IMR-90 (cell line): ENCODE data around the gene BAD. TPM values are rescaled to one million over a fixed set of nuclear protein-coding genes. Genes with fewer than 3 reads are reported as not detected.

Source experiments
- ATAC-seq: fragments of 200-7000 bp; cut with Tn5 transposase; 2 replicates; pipeline ENCODE4 v1.9.1; 2020; ENCODE audit warnings: low read depth, mild to moderate bottlenecking, moderate library complexity
- BruUV-seq: library from RNA; stranded (reverse); fragments of 400-500 nt; replicated peaks from 2 replicates; lab custom pipeline; 2021; lab: Mats Ljungman, UMichigan
- CTCF ChIA-PET: fragments of 300-600 bp; formaldehyde crosslinking; extraction: SDS; loops from one replicate; lab custom pipeline; 2021; ENCODE audit warnings: antibody characterized with exemption; lab: Yijun Ruan, JAX
- POLR2A ChIA-PET: fragments of 300-600 bp; sonication (Branson Sonifier 250); formaldehyde crosslinking; loops from one replicate; lab custom pipeline; 2022; ENCODE audit warnings: antibody characterized with exemption; ENCODE audit not compliant: unreplicated experiment; lab: Charles Lee
- DNase-seq: peaks from one replicate; pipeline ENCODE4 v3.0.0; 2013
- H2AFZ ChIP-seq: replicated peaks from 2 replicates; pipeline ENCODE3; 2013; ENCODE audit warnings: low read length, mild to moderate bottlenecking; ENCODE audit not compliant: poor library complexity
- H2AK5ac ChIP-seq: 2 replicates; pipeline ENCODE4 v1.6.1; 2013; ENCODE audit warnings: low read depth, low read length, inconsistent platforms
- H2AK9ac ChIP-seq: replicated peaks from 2 replicates; pipeline ENCODE3; 2013; ENCODE audit warnings: mild to moderate bottlenecking, low read depth, low read length, moderate library complexity; ENCODE audit not compliant: poor library complexity
- H2BK120ac ChIP-seq: 2 replicates; pipeline ENCODE4 v1.6.1; 2013; ENCODE audit warnings: low read depth, low read length, inconsistent platforms
- H2BK15ac ChIP-seq: 3 replicates; pipeline ENCODE4 v1.6.1; 2013; ENCODE audit warnings: low read depth, low read length, inconsistent platforms
- H2BK20ac ChIP-seq: 2 replicates; pipeline ENCODE4 v1.6.1; 2013; ENCODE audit warnings: low read depth, mild to moderate bottlenecking, inconsistent platforms, low read length, moderate library complexity
- H2BK5ac ChIP-seq: 2 replicates; pipeline ENCODE4 v1.6.1; 2013; ENCODE audit warnings: mild to moderate bottlenecking, low read depth, low read length, inconsistent platforms; ENCODE audit not compliant: poor library complexity, severe bottlenecking
- H3K14ac ChIP-seq: replicated peaks from 2 replicates; pipeline ENCODE4 v1.6.1; 2013; ENCODE audit warnings: low read depth, low read length, inconsistent platforms
- H3K18ac ChIP-seq: 2 replicates; pipeline ENCODE4 v1.6.1; 2013; ENCODE audit warnings: low read depth, low read length, control low read depth
- H3K23ac ChIP-seq: 2 replicates; pipeline ENCODE4 v1.6.1; 2013; ENCODE audit warnings: low read depth, low read length, inconsistent platforms
- H3K27ac ChIP-seq: 2 replicates; pipeline ENCODE4 v1.5.1; 2013; ENCODE audit warnings: mild to moderate bottlenecking, control low read depth, low read length; ENCODE audit not compliant: insufficient read depth
- H3K27me3 ChIP-seq: 2 replicates; pipeline ENCODE4 v1.6.1; 2013; ENCODE audit warnings: low read length; ENCODE audit not compliant: control insufficient read depth, insufficient read depth
- H3K36me3 ChIP-seq: 2 replicates; pipeline ENCODE4 v1.6.1; 2013; ENCODE audit warnings: low read length, mixed read lengths; ENCODE audit not compliant: control insufficient read depth, insufficient read depth
- H3K4ac ChIP-seq: 2 replicates; pipeline ENCODE4 v1.6.1; 2013; ENCODE audit warnings: low read depth, low read length, inconsistent platforms
- H3K4me1 ChIP-seq: 2 replicates; pipeline ENCODE4 v1.6.1; 2013; ENCODE audit warnings: low read length, mixed read lengths; ENCODE audit not compliant: control insufficient read depth, insufficient read depth
- H3K4me2 ChIP-seq: 2 replicates; pipeline ENCODE4 v1.6.1; 2013; ENCODE audit warnings: low read depth, mild to moderate bottlenecking, control low read depth, low read length, moderate library complexity
- H3K4me3 ChIP-seq: 2 replicates; pipeline ENCODE4 v1.5.1; 2013; ENCODE audit warnings: low read depth, mild to moderate bottlenecking, control low read depth, low read length, moderate library complexity; ENCODE audit not compliant: insufficient read depth
- H3K56ac ChIP-seq: 2 replicates; pipeline ENCODE4 v1.6.1; 2013; ENCODE audit warnings: low read length, inconsistent platforms; ENCODE audit not compliant: insufficient read depth; ENCODE audit errors: extremely low read depth
- H3K79me1 ChIP-seq, 2 experiments: 2 replicates each; pipeline ENCODE4 v1.6.1; 2013; ENCODE audit warnings: low read length in 2 of 2, inconsistent platforms in 1 of 2, low read depth in 1 of 2
- H3K9ac ChIP-seq: 2 replicates; pipeline ENCODE4 v1.6.1; 2013; ENCODE audit warnings: low read depth, low read length, control low read depth
- H3K9me1 ChIP-seq: 2 replicates; pipeline ENCODE4 v1.6.1; 2013; ENCODE audit warnings: low read length, inconsistent platforms; ENCODE audit not compliant: insufficient read depth
- H3K9me3 ChIP-seq: 2 replicates; pipeline ENCODE4 v1.6.1; 2013; ENCODE audit warnings: low read length; ENCODE audit not compliant: control insufficient read depth, insufficient read depth
- H4K20me1 ChIP-seq: 2 replicates; pipeline ENCODE4 v1.6.1; 2013; ENCODE audit warnings: low read length, inconsistent platforms; ENCODE audit not compliant: insufficient read depth
- H4K5ac ChIP-seq: 2 replicates; pipeline ENCODE4 v1.6.1; 2013; ENCODE audit warnings: mild to moderate bottlenecking, low read depth, low read length, control low read depth
- H4K8ac ChIP-seq, 2 experiments: 2 replicates each; pipeline ENCODE4 v1.6.1; 2013; ENCODE audit warnings: low read depth in 2 of 2, low read length in 2 of 2, control low read depth in 1 of 2, inconsistent platforms in 1 of 2
- H4K91ac ChIP-seq: 2 replicates; pipeline ENCODE4 v1.6.1; 2013; ENCODE audit warnings: low read depth, low read length, inconsistent platforms; ENCODE audit not compliant: insufficient read depth
- BHLHE40 ChIP-seq: fragments of 150-350 bp; IDR thresholded peaks from 2 replicates; pipeline ENCODE4 v1.6.1; 2016; ENCODE audit warnings: mild to moderate bottlenecking, low read depth, low read length
- CEBPB ChIP-seq: IDR thresholded peaks from 2 replicates; pipeline ENCODE4 v1.6.1; 2012; ENCODE audit warnings: low read depth, low read length, improper control_type of control experiment
- FOS ChIP-seq: fragments of 150-350 bp; IDR thresholded peaks from 2 replicates; pipeline ENCODE4 v1.6.1; 2016; ENCODE audit warnings: low read depth, low read length
- MAFK ChIP-seq: IDR thresholded peaks from 2 replicates; pipeline ENCODE4 v1.6.1; 2012; ENCODE audit warnings: low read depth, low read length, improper control_type of control experiment
- MAZ ChIP-seq: IDR thresholded peaks from 2 replicates; pipeline ENCODE4 v1.6.1; 2012; ENCODE audit warnings: low read depth, mild to moderate bottlenecking, low read length, improper control_type of control experiment, moderate library complexity, borderline replicate concordance
- RCOR1 ChIP-seq: IDR thresholded peaks from 2 replicates; pipeline ENCODE4 v1.6.1; 2012; ENCODE audit warnings: mild to moderate bottlenecking, low read length, improper control_type of control experiment; ENCODE audit not compliant: insufficient replicate concordance
- SMC3 ChIP-seq: fragments of 150-350 bp; IDR thresholded peaks from 2 replicates; pipeline ENCODE4 v1.6.1; 2016; ENCODE audit warnings: low read depth, mild to moderate bottlenecking, antibody characterized with exemption, low read length, moderate library complexity
- WGBS, 2 experiments: methylation state at CpG; one replicate each; pipeline versions ENCODE4 v1.1.5 to v1.1.7; 2013; ENCODE audit warnings: missing lambda C conversion rate in 2 of 2; ENCODE audit not compliant: insufficient read length in 1 of 2; ENCODE audit errors: extremely low coverage in 2 of 2; 5-methylcytosine and 5-hydroxymethylcytosine counted together
- dilution Hi-C: fragments of 300-500 bp; cut with HindIII; formaldehyde crosslinking; loops from one replicate; pipeline ENCODE4 v1.14.3; 2018; ENCODE audit warnings: low sequenced_read_pairs; ENCODE audit not compliant: unreplicated experiment
- in situ Hi-C: fragments of 300-500 bp; cut with MboI; formaldehyde crosslinking; loops from 3 replicates; pipeline ENCODE4 v1.14.3; 2019; ENCODE audit warnings: low sequenced_read_pairs, inconsistent platforms, mixed read lengths
- intact Hi-C: fragments of 100-400 bp; cut with micrococcal nuclease; formaldehyde crosslinking; loops from 2 replicates; pipeline ENCODE4 v1.10.0; 2022
- polyA plus RNA-seq, 3 experiments: library from polyadenylated mRNA; depleted of rRNA; stranded (reverse); fragments of >200 nt; gene quantifications; 2 replicates each; pipeline ENCODE4 v1.2.3, GENCODE V29; 2012; ENCODE audit warnings: low replicate concordance in 1 of 3
- total RNA-seq: library from RNA; depleted of rRNA; stranded (reverse); fragments of >200 nt; gene quantifications from 2 replicates; pipeline ENCODE4 v1.2.3, GENCODE V29; 2012
- TF ChIP-seq, protein P1 (sequence below): fragments of 150-350 bp; IDR thresholded peaks from 2 replicates; pipeline ENCODE4 v1.6.1; 2017; ENCODE audit warnings: mild to moderate bottlenecking, antibody characterized with exemption, low read length, low read depth
- TF ChIP-seq, protein P2 (sequence below): fragments of 150-350 bp; IDR thresholded peaks from 2 replicates; pipeline ENCODE4 v1.6.1; 2016; ENCODE audit warnings: low read depth, mild to moderate bottlenecking, low read length, moderate library complexity, borderline replicate concordance

BAD gene
- total and polyA plus RNA-seq, 2 of the 4 experiments (the other 2 are of a cell fraction): 30.3 to 68.0 TPM

DNA sequence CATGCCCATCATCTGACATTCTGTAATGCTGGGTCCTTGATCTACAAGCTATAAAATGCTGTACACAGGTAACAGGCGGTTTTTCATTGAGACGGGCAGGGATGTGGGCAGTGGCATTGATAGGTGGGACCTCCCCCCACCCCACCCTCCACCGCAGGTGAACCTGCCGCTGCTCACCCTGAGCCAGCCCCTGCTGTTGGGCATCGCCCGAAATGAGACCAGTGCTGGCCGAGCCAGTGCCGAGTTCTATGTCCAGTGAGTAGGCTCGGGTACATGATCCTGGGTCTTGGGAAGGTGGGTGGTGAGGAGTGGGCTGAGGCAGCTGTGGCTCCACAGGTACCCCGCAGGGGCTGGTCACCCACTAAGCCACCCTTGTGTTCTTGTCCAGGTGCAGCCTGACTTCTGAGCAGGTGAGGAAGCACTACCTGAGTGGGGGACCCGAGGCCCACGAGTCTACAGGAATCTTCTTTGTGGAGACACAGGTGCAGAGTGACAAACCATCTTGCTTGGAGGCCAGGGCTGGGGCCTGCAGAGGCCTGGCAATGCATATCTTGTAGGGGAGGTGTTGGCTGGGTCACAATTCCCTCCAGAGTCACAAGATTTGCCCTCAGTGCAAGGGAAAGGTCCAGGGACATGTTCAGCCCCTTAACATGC is 55.2 kb downstream of the BAD start:
- Histone ChIP-seq H2AFZ (no peak overlapping the region), H3K9ac (no peak overlapping the region)

More for the DNA sequence above, 55.2 kb downstream of the BAD start:
- 83% methylated on average over 1 of the region's 12 CpGs; no CpG with 5 or more reads in 1 of the 2 experiments for WGBS, 2 experiments
- dilution Hi-C loops (no loop called here), intact Hi-C loops (no loop called here), in situ Hi-C loops (no loop called here)
- H2AK5ac ChIP-seq: 0 out of 2 replicates have a peak overlapping the region, but pooled peaks have one; percentile 1
- no peak overlapping the region for H2BK20ac ChIP-seq
- no peak overlapping the region for H4K5ac ChIP-seq
- H4K20me1 ChIP-seq: no peaks in the 10 kb centered on the region; the same call in 1 of the 2 replicates
- no peak overlapping the region for H4K91ac ChIP-seq
- no peak overlapping the region; the same call in 1 of the 2 replicates for H3K4me2 ChIP-seq
- DNase-seq (no peak), ATAC-seq (no peak)
- peaks cover 23% of the 10 kb centered on the region for H3K4me1 ChIP-seq
- no peak overlapping the region for H3K27ac ChIP-seq
- H3K18ac ChIP-seq: no peak overlapping the region
- BruUV-seq: no TSS peak
- H2AK9ac ChIP-seq: peak overlapping the region; percentile 62
- H3K9me3 ChIP-seq: no peaks in the 10 kb centered on the region
- no peak overlapping the region for H4K8ac ChIP-seq
- TF ChIP-seq CEBPB (no peak), BHLHE40 (no peak), RCOR1 (no peak), MAFK (no peak), MAZ (no peak), FOS (no peak), SMC3 (no peak)
- TF ChIP-seq, protein P1, sequence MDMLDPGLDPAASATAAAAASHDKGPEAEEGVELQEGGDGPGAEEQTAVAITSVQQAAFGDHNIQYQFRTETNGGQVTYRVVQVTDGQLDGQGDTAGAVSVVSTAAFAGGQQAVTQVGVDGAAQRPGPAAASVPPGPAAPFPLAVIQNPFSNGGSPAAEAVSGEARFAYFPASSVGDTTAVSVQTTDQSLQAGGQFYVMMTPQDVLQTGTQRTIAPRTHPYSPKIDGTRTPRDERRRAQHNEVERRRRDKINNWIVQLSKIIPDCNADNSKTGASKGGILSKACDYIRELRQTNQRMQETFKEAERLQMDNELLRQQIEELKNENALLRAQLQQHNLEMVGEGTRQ: no peak
- TF ChIP-seq, protein P2, sequence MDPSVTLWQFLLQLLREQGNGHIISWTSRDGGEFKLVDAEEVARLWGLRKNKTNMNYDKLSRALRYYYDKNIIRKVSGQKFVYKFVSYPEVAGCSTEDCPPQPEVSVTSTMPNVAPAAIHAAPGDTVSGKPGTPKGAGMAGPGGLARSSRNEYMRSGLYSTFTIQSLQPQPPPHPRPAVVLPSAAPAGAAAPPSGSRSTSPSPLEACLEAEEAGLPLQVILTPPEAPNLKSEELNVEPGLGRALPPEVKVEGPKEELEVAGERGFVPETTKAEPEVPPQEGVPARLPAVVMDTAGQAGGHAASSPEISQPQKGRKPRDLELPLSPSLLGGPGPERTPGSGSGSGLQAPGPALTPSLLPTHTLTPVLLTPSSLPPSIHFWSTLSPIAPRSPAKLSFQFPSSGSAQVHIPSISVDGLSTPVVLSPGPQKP: no peak
- H3K9me1 ChIP-seq: peaks cover 19% of the 10 kb centered on the region
- H3K14ac ChIP-seq: no peak overlapping the region
- H3K79me1 ChIP-seq: peaks cover 23 to 84% of the 10 kb centered on the region in 2 experiments
- ChIA-PET POLR2A (no interaction called here), CTCF (interaction anchor here (0.6 kb wide), 1 partner anchor 1405 kb away, joined by 3 read pairs; no protein-coding TSS in a partner anchor)
- H2BK15ac ChIP-seq: no peak overlapping the region
- H3K56ac ChIP-seq: no peak overlapping the region
- no peak overlapping the region for H2BK5ac ChIP-seq
- H3K23ac ChIP-seq: 0 out of 2 replicates have a peak overlapping the region, but pooled peaks have one; percentile 37
- H2BK120ac ChIP-seq: no peak overlapping the region
- H3K4ac ChIP-seq: peak overlapping the region; percentile 64
- no peak overlapping the region for H3K4me3 ChIP-seq
- H3K27me3 ChIP-seq: no peaks in the 10 kb centered on the region
- H3K36me3 ChIP-seq: peaks cover under 1% of the 10 kb centered on the region; the same call in 1 of the 2 replicates
